Urothelium cell line (cell line): ENCODE results near the gene OR56A1.

Experiments
- DNase-seq: peaks from one replicate; pipeline ENCODE4 v3.0.0; 2011; ENCODE audit warnings: low spot score, mixed read lengths
- FAIRE-seq: peaks from 2 replicates; lab custom pipeline; 2011; peaks lifted over from hg19 to GRCh38; lab: Jason Lieb, UNC

The OR56A1 gene

DNA sequence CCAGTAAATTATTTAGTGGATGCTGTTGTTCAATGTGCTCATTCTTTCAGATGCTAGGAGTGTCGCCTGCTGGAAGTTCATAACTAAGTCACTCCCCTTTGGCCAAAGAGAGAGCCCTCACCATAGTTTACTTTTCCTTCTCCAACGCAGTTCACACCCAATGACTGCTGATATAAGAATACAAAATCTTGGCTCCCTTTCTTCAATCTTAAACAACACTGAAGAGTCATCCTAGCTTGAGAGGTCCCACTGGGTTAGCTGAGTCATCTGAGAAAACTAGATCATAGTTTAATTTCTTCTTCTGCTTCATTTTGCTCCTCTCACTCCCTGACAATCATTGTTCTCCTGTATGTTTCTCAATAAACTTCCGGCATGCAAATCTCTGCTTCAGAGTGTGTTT is 38.4 kb downstream of the OR56A1 start:
- no peak for DNase-seq
- no peak for FAIRE-seq

DNA sequence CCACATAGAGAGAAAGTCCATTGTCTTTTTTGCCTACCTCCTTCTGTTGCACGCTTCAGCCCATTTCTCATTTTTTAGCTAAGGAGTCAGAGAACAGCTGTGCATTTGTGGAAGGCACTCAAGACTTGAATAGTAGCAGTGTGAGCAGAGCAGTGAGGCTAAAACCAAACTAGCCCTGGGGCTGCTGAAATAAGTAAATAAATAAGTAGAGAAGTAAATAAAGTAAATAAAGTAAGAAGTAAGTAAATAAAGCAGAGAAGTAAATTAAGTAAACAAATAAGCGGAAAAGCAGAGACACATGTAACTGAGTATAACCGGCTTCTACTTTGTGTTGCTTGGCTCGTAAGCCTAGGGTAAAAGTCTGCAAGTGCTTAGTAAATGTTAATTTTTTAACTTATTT is 41.4 kb downstream of the OR56A1 start:
- FAIRE-seq, result no peak
- no peak for DNase-seq

DNA sequence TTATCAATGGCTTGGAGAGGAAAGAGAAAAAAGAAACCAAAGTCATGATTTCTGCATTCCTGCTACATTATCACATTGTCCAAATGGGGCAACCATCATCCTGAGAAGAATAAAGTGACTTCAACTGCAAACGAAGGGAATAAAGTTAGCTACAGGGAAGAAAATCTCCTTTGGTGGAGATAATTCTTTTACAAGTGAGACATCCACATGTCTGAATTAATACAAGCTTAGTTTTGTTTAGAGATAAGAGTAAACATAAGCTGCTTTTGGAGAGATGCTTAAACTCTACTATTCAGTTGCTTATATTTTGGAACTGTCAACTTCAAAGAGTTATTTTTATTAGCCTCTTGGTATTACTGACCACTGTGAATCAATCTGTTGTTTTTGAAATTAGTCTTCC is 43.7 kb downstream of the OR56A1 start, which contains the start of gene OR52L1:
OR52L1 (minus strand) TSS at position 101 of the 400 bp plus-strand sequence; CDS start at position 46, 55 bp downstream.
- FAIRE-seq (no peak), DNase-seq (no peak)

DNA sequence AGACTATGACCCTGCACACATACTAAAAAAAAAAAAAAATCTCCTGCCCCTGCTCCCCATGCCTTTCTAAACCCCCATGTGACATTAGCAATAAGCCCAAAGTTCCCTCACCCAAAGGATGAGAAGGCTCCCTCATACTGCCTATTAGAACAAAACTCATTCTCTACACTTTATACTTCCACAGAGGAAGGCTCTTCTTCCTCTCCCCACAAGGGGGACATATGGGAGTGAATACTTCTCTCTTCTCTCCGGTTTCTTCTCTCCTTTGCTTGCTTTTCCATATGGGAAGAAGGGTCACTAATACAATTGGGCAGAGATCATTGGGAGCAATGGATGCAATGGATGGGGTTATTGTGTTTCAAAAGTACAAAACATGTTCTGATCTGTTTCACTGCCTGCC is 47.1 kb downstream of the OR56A1 start:
- FAIRE-seq (no peak), DNase-seq (no peak)

DNA sequence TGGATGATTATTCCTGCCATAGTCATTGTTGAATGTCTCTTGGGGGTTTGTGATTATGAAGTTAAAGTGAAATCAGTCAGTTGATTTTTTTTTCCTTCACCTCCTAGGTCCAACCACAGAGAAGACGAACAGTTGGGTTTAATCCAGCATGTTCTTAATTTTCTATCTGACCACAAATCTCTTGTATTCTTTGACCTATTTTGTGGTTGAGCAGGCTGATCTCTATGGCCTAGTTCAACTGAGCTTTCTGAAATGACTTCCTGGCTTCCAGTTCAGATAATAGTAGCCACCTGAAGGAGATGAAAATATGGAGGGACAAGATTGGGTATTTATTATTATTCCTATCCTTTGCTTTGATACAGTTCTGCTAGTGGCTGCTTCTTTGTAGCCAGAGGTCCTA is 57.0 kb downstream of the OR56A1 start:
- FAIRE-seq (no peak), DNase-seq (no peak)
